ENCODE results near the gene TACR1.
A peak's percentile ranks its signal among the peaks of the same experiment; 100 is the strongest.

- TF ChIP-seq CTCF (IDR thresholded peaks at IDR 0.05) (peak in 5 of 7 experiments; percentile 37 to 61 (median 42)), POLR2AphosphoS5 (IDR thresholded peaks at IDR 0.05) (no peak), POLR2A (IDR thresholded peaks at IDR 0.05) (no peak)
These were observed 145.7 kb downstream of the TACR1 start for GRCh38 chr2:75053484-75054112.
